Measurements from ENCODE around the gene EOLA1.
"Not testable (repeated sequence)": the region's sequence is repeated elsewhere in the genome, so short reads cannot be mapped to it uniquely, and the experiment has no call there.

DNA sequence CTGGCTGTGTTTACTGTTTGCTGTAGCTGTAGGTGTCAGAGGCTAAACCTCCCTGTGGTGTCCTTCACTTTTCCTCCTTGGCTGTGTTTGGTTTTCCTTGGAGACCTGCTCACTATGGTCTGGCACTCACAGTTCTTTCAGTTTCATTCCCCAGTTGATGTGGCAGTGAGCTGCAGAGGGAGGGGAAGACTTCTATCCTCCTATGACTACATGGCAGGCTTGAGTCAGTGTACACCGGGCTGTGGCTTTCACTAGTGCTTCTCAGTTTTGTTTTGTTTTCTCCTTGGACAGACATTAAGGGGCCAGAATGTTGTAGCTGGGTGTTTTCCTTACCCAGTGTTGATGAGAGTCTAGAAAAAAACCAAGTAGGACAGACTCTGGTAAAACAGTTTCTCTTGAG lies 32.6 kb downstream of the EOLA1 start:
- TF ChIP-seq, protein P1, sequence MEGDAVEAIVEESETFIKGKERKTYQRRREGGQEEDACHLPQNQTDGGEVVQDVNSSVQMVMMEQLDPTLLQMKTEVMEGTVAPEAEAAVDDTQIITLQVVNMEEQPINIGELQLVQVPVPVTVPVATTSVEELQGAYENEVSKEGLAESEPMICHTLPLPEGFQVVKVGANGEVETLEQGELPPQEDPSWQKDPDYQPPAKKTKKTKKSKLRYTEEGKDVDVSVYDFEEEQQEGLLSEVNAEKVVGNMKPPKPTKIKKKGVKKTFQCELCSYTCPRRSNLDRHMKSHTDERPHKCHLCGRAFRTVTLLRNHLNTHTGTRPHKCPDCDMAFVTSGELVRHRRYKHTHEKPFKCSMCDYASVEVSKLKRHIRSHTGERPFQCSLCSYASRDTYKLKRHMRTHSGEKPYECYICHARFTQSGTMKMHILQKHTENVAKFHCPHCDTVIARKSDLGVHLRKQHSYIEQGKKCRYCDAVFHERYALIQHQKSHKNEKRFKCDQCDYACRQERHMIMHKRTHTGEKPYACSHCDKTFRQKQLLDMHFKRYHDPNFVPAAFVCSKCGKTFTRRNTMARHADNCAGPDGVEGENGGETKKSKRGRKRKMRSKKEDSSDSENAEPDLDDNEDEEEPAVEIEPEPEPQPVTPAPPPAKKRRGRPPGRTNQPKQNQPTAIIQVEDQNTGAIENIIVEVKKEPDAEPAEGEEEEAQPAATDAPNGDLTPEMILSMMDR (IDR thresholded peaks at IDR 0.05) = not testable (repeated sequence)
- TF ChIP-seq NR3C1 (IDR thresholded peaks at IDR 0.05); POLR2A (IDR thresholded peaks at IDR 0.05; ENCODE audit: low read length); POLR2AphosphoS2 (conservative IDR thresholded peaks at IDR 0.05; ENCODE audit: low read length); HDAC2 (IDR thresholded peaks at IDR 0.05); TP53 (CRISPR knock-in tag; IDR thresholded peaks at IDR 0.05); TFCP2L1 (CRISPR knock-in tag; IDR thresholded peaks at IDR 0.05): not testable (repeated sequence)
- TF ChIP-seq, protein P2, sequence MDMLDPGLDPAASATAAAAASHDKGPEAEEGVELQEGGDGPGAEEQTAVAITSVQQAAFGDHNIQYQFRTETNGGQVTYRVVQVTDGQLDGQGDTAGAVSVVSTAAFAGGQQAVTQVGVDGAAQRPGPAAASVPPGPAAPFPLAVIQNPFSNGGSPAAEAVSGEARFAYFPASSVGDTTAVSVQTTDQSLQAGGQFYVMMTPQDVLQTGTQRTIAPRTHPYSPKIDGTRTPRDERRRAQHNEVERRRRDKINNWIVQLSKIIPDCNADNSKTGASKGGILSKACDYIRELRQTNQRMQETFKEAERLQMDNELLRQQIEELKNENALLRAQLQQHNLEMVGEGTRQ (IDR thresholded peaks at IDR 0.05) = not testable (repeated sequence)
